ENCODE data around the gene GOSR2.

DNA sequence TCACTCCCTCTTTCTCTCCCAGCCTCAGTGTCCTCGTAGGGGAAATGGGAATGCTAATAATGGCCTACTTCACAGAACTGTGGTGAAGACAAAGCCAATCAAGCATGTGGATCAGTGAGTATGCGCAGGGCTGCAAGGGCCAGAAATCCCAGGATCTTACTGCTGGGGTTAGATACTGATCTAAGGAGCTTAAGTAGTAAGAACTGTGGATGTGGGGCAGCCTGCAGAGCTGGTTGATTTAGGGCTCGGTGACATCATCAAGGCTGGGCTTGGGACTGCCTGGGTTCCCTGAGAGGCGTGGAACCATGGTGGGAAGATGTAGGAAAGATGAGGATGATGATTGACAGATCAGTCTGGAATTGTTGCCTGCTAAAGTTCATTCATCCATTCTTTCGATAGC is 25.6 kb downstream of the GOSR2 start:
- TF ChIP-seq CTCF (IDR thresholded peaks at IDR 0.05), result no peak
- no peak for TF ChIP-seq POLR2A (IDR thresholded peaks at IDR 0.05)
